HCT116 (cell line): Measurements from ENCODE around the gene GABPB1.

Source experiments
- CTCF ChIP-seq, 3 experiments: fragments of 200-600 bp in 1 of 3; sonication (generic) in 1 of 3; IDR thresholded peaks in 2 of 3; conservative IDR thresholded peaks in 1 of 3; 2 replicates each; pipeline ENCODE4 v1.5.1; 2012 to 2017; ENCODE audit warnings: low read depth in 2 of 3, low read length in 2 of 3, antibody characterized with exemption in 1 of 3, borderline replicate concordance in 1 of 3, control low read depth in 1 of 3, mild to moderate bottlenecking in 1 of 3, mixed read lengths in 1 of 3, mixed run types in 1 of 3, moderate library complexity in 1 of 3; ENCODE audit not compliant: insufficient read depth in 1 of 3
- ELF1 ChIP-seq: IDR thresholded peaks from 2 replicates; pipeline ENCODE4 v1.6.1; 2012; ENCODE audit warnings: low read depth, borderline replicate concordance
- EZH2 ChIP-seq: fragments of 200-600 bp; sonication (generic); IDR thresholded peaks from 2 replicates; pipeline ENCODE4 v1.6.1; 2017; ENCODE audit warnings: antibody characterized with exemption, mixed run types
- POLR2A ChIP-seq: IDR thresholded peaks from 2 replicates; pipeline ENCODE4 v1.7.0; 2011; ENCODE audit warnings: borderline replicate concordance; ENCODE audit not compliant: insufficient read depth, insufficient read length; ENCODE audit errors: extremely low read depth
- POLR2AphosphoS5 ChIP-seq: IDR thresholded peaks from 2 replicates; pipeline ENCODE4 v1.6.1; 2011; ENCODE audit warnings: mild to moderate bottlenecking, low read depth, low read length, moderate library complexity
- REST ChIP-seq: IDR thresholded peaks from 2 replicates; pipeline ENCODE4 v1.6.1; 2012; ENCODE audit warnings: low read depth
- ZNF274 ChIP-seq: fragments of 200-500 bp; sonication (Bioruptor generic); IDR thresholded peaks from 2 replicates; pipeline ENCODE4 v1.6.1; 2014; ENCODE audit warnings: mild to moderate bottlenecking, low read depth, low read length, inconsistent platforms

GRCh38 chr15:50280271-50280670 lies 74.7 kb downstream of the GABPB1 start:
- TF ChIP-seq ZNF274 (no peak), REST (no peak), POLR2AphosphoS5 (no peak), POLR2A (no peak), CTCF (IDR thresholded peaks at IDR 0.05 in 2 of 3, conservative IDR thresholded peaks at IDR 0.05 in 1 of 3; ENCODE audit: borderline replicate concordance in 1 of 3, insufficient read depth in 1 of 3, low read depth in 2 of 3, low read length in 2 of 3) (no peak), ELF1 (no peak), EZH2 (no peak)
